ENCODE data around the gene SVBP.

DNA sequence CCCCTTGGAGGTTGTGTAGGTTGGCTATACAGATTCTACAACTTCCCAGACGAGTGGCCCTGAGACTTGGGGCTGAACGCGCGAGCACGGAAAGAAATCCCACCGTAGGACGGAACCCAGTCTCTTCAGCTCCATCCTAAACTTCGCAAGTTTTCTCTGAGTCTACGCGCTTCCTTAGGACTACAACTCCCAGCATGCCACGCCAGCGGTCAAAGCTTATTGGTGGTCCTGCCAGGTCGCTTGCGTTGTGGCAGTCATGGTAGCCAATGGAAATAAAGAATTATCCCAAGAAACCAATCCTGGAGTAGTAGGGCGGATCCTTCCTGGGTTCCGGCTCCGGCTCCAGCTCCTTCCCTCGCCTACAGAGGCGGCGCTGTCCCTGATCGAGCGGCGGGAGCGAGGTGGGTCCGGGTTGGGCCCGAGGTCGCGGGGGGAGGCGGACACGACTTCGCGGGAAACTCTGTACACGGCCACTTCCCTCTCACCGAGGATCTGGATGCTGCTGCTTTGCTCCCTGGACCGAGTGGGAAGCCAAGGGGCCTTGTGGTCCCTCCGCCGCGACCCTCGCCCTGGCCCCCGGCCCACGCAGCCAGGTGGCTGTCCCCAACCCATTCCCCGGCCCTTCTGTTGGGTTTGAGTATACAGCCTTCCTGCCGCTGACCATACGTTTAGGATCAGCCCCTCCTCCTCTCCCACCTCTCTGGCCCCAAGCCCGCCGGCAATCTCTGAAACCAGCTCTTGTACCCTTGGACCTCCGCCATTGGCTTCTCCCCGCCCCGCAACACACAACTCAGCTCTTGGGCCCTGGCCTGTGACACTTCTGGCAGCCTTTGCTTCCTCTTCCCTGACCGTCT lies 29.3 kb upstream of the SVBP start, which contains the start of gene ZNF691:
- TF ChIP-seq, protein P1, sequence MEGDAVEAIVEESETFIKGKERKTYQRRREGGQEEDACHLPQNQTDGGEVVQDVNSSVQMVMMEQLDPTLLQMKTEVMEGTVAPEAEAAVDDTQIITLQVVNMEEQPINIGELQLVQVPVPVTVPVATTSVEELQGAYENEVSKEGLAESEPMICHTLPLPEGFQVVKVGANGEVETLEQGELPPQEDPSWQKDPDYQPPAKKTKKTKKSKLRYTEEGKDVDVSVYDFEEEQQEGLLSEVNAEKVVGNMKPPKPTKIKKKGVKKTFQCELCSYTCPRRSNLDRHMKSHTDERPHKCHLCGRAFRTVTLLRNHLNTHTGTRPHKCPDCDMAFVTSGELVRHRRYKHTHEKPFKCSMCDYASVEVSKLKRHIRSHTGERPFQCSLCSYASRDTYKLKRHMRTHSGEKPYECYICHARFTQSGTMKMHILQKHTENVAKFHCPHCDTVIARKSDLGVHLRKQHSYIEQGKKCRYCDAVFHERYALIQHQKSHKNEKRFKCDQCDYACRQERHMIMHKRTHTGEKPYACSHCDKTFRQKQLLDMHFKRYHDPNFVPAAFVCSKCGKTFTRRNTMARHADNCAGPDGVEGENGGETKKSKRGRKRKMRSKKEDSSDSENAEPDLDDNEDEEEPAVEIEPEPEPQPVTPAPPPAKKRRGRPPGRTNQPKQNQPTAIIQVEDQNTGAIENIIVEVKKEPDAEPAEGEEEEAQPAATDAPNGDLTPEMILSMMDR (conservative IDR thresholded peaks at IDR 0.05; ENCODE audit: low read length) = peak; percentile 43
- no peak for TF ChIP-seq EZH2phosphoT487 (IDR thresholded peaks at IDR 0.05; ENCODE audit: borderline replicate concordance)

Data from Loucy (cell line).